HG03045 (cell line): ENCODE measurements around the gene ACAP3.
A peak's percentile ranks its signal among the peaks of the same experiment; 100 is the strongest.

ENCODE experiments used
- ATAC-seq: cut with Tn5 transposase; IDR thresholded peaks from one replicate; pipeline ENCODE4 v1.9.1; 2021; ENCODE audit warnings: mild to moderate bottlenecking, moderate library complexity; ENCODE audit not compliant: unreplicated experiment

ACAP3 gene, protein sequence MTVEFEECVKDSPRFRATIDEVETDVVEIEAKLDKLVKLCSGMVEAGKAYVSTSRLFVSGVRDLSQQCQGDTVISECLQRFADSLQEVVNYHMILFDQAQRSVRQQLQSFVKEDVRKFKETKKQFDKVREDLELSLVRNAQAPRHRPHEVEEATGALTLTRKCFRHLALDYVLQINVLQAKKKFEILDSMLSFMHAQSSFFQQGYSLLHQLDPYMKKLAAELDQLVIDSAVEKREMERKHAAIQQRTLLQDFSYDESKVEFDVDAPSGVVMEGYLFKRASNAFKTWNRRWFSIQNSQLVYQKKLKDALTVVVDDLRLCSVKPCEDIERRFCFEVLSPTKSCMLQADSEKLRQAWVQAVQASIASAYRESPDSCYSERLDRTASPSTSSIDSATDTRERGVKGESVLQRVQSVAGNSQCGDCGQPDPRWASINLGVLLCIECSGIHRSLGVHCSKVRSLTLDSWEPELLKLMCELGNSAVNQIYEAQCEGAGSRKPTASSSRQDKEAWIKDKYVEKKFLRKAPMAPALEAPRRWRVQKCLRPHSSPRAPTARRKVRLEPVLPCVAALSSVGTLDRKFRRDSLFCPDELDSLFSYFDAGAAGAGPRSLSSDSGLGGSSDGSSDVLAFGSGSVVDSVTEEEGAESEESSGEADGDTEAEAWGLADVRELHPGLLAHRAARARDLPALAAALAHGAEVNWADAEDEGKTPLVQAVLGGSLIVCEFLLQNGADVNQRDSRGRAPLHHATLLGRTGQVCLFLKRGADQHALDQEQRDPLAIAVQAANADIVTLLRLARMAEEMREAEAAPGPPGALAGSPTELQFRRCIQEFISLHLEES

DNA sequence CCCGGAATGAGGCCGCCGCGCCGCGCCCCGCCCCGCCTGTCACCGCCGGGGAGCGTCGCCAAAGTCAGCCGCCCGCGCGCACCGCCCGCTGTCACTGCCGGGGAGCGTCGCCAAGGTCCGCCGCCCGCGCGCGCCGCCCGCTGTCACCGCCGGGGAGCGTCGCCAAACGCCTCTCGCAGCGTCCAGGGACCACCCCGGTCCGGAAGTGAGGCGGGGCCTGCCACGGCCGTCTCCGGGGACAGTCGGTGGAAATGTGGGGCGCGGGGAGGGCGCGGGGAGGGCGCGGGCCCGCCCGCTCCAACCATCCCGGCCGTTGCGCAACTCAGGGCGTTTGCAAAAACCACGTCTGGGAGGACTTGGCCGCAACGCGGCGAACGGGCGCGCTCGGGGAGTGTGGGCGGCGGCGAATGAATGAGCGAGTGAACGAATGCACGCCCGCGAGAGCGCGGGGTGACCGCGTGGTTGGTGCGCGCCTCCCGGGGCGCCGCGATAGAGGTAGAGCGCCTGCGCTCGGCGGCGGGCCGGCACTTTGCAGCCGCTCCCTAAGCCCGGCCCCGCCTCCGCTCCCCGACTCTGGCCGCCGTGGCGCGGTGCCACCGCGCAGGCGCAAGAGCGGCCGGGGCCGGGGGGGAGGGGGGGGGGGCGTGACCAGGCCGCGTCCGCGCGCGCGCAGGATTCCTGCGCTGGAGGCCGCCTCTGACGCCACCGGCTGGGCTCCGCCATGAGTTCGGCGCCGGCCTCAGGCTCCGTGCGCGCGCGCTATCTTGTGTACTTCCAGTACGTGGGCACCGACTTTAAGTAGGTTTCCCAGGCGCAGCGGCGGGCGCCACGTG lies at the start of gene ACAP3, which contains the start of gene PUSL1:
ACAP3 (minus strand) TSS at position 8 of the 833 bp plus-strand sequence. CDS start 115 bp downstream, outside the sequence.
PUSL1 (plus strand) TSS at position 675 of the 833 bp plus-strand sequence; CDS start at position 722, 47 bp downstream.
- peak; percentile 47 for ATAC-seq

DNA sequence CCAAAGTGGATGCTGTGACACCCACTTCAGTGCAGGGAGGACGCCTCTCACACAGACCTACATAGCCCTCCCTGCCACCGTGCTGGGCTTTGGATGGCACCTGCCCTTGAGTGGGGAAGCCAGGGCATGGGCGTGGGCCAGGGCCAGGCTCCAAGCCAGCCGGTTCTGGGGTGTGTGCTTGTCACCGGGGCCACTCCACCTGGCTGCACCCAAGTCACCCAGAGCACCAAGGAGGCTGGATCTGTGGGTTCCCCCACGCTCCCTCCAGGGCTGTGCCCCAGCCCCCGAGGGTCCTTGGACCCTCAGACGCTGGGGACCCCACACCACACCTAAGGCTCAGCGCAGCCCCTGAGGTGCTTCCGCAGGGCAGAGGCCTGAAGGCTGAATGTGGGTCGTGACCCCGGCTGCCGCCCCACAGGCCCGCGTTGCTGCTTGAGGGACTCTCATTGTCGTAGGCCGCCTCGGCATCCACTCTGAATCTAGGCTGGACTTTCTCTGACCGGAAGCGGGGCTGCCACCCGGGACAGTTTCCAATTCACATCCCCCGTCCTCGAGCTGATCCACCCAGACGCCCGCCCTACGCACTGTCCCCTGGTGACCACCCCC lies 49.2 kb upstream of the ACAP3 start:
- no peak for ATAC-seq

DNA sequence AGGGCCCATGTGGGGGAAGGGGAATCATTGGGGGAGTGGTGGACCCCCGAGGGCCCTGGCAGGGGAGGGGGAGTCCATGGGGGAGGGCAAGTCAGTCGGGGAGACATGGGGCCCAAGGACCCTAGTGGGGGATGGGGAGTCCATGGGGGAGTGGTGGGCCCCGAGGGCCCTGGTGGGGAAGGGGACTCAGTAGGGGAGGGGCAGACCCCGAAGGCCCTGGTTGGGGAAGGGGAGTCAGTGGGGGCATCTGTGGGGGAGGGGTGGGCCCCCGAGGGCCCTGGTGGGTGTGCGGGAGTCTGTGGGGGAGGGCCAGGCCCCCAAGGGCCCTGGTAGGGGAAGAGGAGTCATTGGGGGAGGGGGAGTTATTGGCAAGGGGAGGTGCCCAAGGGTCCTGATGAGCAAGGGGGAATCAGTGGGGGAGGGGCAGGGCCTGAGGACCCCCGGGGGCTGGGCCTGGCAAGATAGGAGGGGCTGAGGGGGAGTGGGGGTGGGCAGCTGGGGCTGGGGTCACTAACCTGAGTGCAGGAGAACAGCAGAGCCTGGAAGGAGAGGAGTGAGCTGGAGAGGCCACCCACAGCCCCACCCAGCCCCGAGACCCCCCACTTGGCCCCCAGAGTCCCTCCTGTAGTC lies 48.6 kb upstream of the ACAP3 start:
- no peak for ATAC-seq

DNA sequence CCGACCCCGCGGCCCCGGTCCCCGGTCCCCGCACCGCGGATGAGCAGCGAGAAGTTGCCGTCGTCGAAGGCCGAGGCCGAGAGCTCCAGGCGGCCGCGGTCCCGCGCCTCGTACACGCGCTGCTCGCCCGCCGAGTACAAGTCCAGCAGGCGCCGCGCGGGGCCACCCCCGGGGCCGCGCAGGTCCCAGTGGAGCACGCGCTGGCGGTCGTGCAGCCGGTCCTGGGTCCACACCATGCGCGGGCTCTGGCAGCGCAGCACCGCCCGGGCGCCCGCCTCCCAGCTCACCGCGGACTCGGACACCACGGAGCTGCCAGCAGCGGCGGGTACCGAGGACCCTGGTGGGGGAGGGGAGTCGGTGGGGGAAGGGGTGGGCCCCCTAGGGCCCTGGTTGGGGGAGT lies 47.7 kb upstream of the ACAP3 start:
- ATAC-seq: no peak

DNA sequence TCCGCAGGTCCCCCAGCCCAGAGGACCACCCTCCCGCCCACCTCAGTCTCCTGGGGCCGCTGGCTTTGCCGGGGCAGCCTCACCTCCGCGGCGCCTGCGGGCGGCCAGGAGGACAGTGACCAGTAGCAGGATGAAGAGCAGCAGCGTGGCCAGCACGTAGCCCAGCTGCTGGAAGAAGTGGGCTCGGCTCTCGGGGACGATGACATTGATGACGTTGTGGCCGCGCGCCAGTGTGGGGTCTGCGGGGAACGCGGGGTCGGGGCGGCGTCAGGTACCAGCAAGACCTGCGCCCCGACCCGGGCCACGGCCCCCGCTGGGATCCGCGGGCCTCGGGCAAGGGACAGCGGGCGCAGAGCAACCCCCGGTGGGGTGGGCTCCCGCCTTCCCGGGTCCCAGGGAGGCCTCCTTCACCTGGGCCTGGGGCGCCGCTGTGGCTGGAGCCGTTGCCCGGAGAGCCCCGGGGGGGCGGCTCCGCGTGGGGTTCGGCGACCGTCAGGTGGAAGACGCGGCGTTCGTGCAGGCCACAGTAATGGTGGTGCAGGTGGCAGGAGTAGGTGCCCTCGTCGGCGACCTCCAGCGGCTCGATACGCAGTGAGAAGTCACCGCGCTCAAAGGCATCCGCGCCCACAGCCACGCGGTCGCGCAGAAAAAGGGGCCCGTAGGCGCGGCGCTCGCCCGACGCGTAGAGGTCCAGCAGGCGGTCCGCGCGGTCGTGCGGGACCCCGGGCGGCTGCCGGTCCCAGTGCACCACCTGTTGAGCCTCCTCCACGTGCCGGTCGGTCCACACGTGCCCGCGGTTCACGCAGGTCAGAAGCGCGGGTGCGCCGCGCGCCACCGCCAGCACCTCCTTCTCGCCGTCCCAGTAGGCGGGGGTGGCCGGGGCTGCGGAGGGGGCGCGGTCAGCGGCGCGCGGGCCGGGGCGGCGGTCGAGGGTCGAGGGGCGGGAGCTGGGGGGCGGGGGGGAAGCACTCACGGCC lies 46.8 kb upstream of the ACAP3 start:
- ATAC-seq: no peak

DNA sequence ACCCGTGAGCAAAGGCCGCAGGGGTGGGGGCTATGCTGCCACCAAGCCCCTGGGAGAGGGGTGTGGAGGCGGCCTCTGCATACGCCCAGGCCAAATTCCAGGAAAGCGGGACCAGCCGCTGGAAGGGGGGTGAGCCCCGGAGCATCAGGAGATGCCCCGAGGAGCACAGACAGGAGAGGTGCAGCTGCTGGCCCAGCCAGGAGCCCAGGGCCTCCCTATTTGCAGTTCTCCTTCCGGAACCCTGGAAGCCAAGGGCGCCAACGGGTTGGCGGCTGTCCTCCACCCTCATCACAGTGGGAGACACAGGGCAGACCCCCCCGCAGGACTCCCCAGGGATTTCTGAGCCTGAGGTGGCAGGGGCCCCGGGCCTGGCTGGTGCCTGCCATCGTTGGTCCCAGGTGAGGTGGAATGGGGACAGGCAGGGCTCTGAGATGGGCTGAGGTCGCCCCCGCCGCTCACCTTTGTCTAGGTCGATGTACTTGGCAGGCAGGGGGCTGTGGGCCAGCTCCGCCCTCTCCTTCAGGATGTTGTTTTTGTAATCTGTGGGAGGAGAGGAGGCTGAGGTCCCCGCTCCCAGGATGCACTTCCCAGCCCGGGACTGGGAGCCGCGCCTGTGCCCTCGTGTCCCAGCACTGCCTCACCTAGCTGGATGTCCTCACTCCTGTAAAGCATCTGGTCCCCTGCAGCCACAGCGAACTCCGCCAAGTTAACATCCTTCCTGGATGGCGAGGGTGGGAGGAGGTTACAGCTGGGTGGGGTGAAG lies 45.8 kb upstream of the ACAP3 start:
- no peak for ATAC-seq

DNA sequence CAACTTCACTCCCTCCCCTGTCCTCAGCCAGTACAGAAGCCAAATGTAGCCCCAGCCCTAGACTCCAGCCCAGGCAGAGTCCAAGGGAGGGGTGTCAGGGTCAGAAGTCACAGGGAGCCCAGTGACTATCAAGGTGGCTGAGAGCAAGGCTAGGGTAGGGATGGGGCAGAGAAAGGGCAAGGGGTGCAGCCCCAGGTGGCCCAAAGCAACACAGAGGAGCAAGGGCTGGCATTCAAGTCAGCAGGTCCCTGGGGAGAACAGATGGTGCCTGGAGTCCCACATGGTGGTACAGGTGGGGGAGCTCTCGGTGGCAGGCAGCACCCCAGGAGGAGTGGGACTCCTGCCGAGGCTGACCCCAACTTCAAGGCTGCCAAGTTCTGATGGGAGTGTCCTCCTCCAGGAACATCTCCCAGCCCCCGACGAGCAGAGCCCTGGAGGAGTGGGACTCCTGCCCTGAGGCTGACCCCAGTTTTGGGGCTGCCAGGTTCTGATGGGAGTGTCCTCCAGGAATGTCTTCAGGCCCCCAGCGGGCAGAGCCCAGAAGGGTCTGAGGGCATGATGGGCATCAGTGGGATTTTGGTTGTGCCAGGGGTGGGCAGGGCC lies 45.2 kb upstream of the ACAP3 start:
- no peak for ATAC-seq

DNA sequence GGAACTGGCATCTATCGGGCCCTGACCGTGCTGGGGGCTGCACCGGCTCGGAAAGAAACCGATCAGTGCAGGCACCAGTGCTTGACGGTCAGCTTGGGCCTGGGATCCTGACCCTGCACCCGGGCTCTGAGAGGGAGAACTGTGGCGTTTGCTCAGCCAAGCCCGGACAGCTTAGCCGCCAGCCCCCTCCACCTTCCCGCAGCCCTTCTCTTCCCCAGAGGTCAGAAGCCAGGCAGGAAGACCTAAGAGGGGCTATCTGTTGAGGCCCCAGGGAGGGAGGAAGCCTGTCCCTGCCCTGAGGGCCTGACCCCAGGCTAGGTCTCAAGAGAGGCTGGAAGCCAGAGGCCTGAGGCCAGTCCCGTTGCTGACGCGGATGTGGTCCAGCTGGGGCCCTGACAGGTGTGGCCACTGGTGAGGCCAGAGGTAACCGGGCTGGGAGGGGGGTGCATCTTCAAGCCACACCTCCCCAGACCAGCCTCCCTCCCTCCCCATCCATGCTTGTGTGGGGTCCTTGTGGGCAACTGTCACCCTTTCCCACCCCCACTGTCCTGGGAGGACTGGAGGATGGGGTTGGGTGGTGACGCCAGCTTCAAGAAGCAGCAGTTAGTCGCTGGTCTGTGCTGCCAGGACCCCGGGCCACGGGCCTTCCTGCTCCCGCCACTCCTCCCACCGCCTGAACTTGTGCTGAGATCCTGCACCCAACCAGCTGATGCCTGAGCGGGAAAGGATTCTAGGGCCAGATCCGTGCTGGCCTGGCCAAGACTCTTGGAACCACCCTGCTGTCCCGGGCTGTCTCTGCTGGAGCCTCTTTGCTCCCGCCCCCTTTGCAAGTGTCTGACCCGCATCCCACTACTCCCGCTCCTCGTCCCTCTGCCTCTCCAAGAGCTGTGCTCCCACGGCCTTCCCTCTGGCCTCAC lies 44.0 kb upstream of the ACAP3 start:
- no peak for ATAC-seq

DNA sequence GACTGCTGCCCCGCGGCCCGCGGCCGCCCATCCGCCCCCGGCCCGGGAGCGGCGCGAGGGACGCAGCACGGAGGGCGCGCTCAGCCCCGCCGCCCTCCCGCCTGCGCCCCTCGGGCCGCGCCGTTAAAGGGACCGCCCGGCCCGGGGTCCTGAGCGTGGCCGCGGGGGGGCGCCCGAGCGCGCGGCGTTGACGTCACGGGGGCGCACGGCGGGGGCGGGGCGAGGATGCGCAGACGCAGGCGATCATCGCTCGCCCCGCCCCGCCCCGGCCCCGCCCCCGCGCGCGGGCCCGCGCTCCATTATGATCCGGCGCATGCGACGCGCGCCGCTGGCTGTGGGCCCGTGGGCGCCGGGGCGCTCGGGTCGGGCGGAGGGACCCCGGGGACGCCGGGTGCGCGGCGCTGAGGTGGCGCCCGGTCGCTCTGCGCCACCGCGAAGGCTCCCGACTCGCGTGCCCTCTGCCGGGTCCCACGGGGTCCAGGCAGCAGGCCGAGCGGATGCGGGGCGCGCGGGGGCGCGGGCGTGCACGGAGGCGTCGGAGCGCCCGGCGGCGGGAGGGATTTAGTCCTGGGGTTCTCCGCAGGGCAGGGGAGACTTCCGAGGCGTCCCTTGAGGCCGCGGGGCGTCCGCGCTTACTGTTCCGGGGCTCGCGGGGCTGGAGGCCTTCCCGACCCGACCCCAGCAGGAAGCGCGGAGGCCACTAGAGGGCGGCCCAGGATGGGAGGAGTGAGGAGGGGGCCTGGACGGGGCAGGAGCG lies 41.7 kb upstream of the ACAP3 start, which contains the start of gene DVL1:
DVL1 (minus strand) TSS at position 163 of the 757 bp plus-strand sequence. CDS start 353 bp downstream, outside the sequence.
- ATAC-seq: peak; percentile 63

DNA sequence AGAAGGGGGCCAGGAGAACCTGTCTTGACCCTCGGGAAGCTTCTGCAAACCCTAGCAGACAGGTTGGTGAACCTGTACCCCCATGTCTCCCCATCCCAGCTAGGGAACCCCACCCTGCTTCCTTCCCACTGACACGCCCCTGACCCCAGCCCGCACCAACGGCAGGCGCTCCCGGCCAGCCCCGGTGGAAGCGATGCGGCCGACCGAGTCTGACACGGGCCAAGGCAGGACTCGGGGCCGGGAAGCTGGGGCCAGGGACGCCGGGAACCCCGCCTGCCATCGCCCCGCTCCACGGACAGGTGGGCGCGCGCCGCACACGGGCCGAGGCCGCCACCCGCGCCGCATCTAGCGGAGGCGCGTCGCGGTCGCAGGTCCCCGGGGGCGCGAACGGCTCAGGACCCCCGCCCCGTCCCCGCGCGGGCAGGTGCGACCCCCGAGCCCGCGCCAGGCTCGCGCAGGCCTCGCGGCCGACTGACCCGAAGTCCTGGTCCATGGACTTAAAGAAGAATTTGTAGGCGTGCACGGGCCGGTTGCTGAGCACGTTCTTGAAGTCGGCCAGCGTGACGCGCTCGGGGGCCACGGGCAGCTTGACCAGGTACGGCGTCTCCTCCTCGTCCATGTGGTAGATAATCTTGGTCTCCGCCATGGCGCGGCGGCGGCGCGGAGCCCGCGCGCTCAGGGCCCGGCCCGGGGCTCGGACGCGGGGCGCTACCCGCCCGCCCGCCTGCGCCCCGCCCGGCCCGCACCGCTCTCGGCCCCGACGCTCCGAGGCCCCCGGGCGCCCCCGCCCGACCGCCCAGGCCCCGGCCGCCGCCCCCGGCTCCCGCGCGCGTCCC lies 40.9 kb upstream of the ACAP3 start:
- peak; percentile 25 for ATAC-seq

DNA sequence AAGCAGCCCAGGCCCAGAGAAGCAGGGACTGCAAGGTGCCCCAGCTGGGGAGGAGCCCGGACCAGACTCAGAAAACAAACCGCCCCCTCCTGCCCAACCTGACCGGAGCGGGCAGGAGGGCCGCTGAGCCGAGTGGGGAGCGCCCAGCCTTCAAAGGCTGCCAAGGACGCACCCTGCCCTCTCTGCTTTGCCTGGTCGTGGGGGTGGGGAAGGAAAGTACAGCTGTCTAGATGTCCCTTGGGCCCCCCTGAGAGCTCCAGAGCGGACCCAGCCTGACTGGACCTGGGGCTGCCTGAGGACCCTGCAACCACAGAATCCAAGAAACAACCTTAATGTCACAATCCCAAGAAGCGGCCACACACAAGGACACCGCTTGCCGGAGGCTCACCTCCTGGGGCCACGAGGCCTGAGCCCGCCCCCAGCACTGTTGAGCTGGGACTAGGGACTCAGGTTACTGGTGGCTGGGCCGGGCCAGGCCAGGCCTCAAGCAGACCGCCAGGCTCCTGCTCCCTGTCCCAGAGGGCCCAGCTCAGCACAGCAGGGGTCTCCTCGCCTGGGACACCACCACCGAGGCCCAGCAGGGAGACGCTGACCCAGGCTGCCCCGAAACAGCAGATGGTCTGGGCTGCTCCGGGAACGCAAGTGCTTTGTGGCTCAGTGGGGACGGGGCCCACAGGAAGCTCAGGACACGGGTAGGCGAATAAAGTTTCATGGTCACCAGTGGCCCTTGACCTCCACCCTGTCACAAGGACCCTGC lies 40.1 kb upstream of the ACAP3 start:
- no peak for ATAC-seq

DNA sequence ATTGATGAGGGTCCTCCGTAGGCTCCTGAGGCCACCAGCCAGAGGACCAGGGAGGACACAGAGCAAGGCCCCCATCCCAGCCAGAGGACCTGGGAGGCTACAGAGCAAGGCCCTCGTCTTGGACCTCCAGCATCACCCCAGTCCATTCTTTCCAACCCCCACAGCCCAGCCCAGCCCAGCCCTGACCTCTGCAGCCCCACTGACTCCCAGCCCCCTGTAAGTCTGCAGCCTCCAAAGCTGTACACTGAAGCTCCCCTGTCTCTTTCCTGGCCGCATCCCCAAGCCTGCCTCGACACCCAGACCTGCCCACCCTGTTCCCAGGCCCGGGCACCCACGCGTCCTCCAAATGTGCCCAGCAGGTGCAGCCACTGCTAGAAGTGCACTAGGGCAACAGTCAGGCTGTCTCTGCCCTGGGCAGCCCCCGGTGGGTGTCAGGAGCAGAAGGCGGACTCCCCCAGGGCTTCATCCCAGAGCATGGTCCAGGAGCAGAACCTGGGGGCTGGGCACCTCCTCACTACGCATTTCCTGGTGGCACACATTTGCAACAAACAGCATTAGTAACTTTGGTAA lies 39.4 kb upstream of the ACAP3 start:
- ATAC-seq: no peak

DNA sequence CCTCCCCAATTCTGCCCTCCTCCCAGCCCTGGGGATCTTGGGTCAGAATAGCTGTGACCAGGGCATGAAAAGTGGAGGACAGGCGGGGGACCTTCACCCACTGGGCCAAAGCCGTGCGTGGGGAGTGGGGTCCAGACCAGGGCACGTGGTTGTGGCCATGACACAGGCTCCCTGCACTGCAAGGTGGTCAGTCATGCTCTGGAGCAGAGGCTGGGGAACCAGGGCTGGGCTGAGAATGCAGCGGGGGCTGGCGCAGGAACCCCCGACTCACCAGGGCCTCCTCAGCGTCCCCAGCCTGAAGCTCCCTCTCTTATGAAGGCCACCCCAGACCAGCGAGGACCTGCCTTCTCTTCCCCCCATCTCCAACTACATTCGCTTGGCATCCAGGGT lies 38.8 kb upstream of the ACAP3 start:
- no peak for ATAC-seq
